ENCODE measurements around the gene CCDC88A.

DNA sequence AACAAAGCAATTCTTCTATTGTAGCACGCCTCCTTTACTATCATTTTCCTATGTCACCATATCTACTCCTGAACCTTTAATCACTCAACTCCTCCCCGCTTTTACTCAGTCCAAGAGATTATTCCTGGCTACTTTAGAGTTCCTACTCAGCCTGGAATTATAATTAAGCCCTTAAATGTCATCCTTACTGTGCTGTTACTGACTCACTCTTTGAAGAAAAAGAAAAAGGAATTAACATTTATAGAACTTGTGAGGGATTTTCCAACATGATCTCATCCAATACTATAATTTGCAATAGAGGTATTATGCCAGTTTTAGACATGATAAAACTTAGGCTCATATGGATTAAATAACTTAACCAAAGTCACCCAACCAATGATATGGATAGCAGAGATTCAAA is 61.7 kb downstream of the CCDC88A start:
- TF ChIP-seq, protein P1, sequence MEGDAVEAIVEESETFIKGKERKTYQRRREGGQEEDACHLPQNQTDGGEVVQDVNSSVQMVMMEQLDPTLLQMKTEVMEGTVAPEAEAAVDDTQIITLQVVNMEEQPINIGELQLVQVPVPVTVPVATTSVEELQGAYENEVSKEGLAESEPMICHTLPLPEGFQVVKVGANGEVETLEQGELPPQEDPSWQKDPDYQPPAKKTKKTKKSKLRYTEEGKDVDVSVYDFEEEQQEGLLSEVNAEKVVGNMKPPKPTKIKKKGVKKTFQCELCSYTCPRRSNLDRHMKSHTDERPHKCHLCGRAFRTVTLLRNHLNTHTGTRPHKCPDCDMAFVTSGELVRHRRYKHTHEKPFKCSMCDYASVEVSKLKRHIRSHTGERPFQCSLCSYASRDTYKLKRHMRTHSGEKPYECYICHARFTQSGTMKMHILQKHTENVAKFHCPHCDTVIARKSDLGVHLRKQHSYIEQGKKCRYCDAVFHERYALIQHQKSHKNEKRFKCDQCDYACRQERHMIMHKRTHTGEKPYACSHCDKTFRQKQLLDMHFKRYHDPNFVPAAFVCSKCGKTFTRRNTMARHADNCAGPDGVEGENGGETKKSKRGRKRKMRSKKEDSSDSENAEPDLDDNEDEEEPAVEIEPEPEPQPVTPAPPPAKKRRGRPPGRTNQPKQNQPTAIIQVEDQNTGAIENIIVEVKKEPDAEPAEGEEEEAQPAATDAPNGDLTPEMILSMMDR (conservative IDR thresholded peaks at IDR 0.05; ENCODE audit: low read depth in 2 of 2), result no peak
- TF ChIP-seq POLR2AphosphoS5 (IDR thresholded peaks at IDR 0.05; ENCODE audit: low read depth) (no peak), REST (IDR thresholded peaks at IDR 0.05; ENCODE audit: unreplicated experiment) (no peak), EZH2 (IDR thresholded peaks at IDR 0.05; ENCODE audit: low read depth, unreplicated experiment) (no peak), EZH2phosphoT487 (IDR thresholded peaks at IDR 0.05; ENCODE audit: unreplicated experiment) (no peak)
